Stimulated activated CD8-positive, alpha-beta memory T cell treated with anti-CD3 and anti-CD28 coated beads, Interleukin-4, amount 100 ng/mL, for 48 hours (primary cell): ENCODE data around the gene MS4A12.
"Not testable (repeated sequence)": the region's sequence is repeated elsewhere in the genome, so short reads cannot be mapped to it uniquely, and the experiment has no call there.

Experiments used
- DNase-seq: peaks from one replicate; pipeline ENCODE4 v3.0.0-alpha.2; 2020

Gene MS4A12

DNA sequence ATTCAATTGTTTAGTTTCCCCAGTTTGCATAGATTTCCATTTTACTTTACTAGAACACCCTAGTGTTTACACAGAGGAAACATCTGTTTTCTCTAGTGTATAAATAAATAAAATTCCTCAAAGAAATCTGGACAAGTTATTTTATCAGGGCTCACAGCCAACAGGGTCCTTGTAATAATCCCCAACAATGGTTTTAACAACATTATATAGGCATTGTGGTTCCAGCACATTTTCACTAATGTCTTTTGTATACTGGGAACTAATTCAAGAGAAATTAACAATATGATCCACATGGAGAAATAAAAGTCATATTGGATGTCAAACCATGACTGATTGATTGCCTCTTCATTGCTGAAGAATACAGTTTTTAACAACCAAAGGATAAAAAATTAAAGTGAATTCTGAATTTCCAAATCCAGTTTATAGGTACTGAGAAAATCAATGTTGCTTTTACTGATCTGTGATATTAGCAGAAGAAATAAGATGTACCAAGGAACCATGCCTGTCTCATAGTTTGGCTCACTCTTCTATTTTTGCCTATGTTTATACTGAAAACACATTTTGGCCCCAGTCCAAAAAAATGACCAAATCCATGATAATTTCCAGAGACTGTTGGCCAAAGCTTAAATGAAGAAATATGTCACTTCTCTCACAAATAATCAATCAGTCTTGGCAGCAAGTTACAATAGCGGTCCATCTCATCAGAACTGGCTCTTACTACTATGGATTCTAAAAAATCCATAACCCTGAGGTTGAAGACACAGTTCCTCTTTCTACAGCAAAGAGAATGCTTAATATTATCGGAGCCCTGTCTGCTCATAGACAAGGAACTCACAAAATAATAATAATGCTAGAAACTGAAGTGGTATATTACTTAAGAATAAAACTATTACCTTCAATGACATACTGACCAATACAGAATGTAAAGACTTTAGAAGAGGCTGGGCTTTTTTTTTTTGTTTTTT lies 21.2 kb downstream of the MS4A12 start:
- no peak for DNase-seq

DNA sequence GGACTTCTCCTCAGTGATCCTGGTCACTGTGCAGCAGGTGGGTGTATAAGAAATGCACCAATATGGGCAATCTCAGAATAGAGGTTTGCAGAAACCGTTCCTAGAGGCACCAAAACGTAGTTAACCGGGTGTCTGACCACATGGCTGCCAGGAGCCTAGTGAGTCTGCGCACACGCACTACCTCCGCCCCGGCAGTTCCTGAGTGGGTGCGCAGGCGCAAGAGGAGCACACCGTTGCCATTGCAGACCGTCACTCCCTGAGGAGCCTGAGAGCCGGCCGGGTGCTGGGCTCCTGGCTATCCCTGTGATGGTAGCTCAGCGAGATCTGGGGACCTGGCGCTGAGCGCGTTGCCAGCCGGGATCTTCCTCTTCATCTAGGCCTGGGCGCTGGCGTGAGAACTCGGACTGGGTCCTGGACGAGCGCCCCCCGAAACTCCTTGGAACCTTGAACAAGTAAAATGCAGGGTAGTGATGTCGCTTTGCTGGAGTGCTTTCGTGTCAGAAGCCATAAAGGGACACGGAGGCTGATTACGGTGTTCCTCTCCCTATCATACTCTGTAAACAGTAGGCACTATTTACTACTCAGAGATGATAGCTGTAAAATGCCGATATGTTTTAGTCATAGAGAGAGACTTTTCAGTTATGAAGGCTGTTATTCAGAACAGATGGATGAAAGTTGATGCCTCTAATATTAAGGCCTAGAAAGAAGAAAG lies 22.7 kb downstream of the MS4A12 start, which contains the start of gene MS4A13:
Gene MS4A13, plus strand, starts transcription at position 249 of the 712 bp plus-strand sequence. CDS start 2,692 bp downstream, outside the sequence.
- no peak for DNase-seq

DNA sequence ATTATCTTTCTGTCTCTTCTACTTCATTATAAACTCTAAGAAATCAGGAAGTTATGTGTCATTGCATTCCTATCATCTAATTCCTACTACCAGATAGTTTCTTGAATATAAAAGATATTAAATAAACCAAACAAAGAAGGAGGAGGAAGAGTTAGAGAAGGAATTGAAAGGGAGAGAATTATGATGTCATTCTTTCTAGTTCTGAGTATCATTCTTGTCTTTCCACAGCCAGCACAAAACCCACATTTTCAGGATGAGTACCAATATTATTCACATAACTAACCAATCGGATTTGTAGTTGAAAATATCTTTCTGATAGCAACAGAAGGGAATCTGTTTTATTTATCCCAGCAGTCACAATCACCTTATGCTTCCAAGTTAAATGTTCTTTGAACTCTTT lies 35.9 kb downstream of the MS4A12 start:
- DNase-seq, result no peak

DNA sequence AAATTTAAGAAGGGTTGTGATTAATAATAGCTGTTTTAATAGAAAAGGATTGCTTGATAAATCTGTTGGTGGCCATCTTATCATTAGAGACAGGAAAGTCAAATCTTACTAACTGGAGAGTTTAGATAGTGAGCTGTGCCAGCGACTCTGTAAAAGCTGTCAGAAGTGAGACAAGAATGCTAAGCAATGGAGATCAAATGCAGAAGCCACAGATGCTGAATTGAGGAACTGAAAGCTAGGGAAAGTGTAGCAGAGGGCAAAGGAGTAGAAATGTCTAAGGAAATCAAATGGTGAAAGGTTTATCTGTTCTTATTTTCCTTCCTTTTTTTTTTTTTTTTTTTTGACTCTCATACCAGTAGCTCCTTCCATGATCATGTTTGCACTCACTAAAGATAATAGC lies 36.4 kb downstream of the MS4A12 start:
- no peak for DNase-seq

DNA sequence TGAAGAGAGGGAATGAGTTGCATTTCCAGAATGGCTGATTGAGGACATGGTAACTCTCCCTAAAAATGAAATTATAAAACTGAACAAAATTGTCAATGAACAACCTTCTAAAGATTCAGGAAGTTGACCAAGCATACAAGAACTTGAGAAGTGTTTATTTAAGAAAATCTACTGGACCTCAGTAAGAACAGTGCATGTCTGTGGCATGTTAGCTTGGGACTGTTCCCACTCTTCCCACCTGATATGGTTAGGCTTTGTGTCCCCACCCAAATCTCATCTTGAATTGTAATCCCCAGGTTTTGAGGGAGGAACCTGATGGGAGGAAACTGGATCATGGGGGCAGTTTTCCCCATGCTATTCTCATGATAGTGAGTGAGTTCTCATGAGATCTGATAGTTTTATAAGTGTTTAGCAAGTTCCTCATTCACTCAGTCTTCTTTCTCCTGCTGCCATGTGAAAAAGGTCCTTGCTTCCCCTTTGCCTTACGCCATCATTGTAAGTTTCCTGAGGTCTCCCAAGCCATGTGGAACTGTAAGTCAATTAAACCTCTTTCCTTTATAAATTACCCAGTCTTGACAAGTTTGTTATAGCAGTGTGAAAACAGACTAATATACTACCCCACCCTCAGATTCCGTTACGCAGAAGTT lies 38.0 kb downstream of the MS4A12 start:
- no peak for DNase-seq

DNA sequence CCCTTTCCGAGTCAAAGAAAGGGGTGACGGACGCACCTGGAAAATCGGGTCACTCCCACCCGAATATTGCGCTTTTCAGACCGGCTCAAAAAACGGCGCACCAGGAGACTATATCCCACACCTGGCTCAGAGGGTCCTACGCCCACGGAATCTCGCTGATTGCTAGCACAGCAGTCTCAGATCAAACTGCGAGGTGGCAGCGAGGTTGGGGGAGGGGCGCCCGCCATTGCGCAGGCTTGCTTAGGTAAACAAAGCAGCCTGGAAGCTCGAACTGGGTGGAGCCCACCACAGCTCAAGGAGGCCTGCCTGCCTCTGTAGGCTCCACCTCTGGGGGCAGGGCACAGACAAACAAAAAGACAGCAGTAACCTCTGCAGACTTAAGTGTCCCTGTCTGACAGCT lies 39.8 kb downstream of the MS4A12 start:
- DNase-seq, result not testable (repeated sequence)

DNA sequence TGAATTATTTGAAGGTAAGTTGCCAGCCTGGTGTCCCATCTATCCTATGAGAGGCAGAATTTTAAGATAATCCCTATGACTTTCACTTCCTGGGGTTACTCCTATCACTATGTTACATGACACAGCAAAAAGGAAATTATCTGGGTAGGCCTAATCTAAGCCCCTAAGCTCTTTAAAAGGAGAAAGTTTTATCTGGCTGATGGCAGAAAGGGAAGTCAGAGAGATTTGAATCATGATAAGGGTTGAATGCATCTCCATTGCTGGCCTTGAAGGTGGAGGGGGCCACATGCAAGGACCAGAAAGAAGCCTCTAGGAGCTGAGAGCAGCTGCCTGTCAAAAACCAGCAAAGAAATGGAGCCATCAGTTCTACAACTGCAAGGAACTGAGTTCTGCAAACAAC lies 46.0 kb downstream of the MS4A12 start:
- DNase-seq, result not testable (repeated sequence)

DNA sequence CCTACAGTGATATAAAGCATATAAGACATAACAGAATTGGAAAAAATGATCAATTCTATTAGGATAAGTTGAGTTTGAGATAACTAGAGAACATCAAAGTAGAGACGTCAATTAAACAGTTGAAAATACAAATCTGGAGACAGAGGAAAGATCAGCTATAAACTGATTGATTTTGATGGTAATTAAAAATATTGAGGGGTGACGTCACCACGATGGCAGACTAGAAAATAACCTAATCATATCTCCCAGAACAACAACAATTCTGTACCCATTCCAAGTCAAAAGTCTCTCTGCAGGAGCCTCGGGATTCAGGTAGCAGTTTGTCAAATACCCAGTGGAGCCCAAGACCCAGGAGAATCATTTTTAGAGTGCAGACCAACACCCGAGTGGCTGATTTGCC lies 51.5 kb downstream of the MS4A12 start:
- DNase-seq, result no peak
